GM18520 (cell line): ENCODE data around the gene TMEM30B.

ENCODE experiments used
- ATAC-seq: cut with Tn5 transposase; IDR thresholded peaks from one replicate; pipeline ENCODE4 v1.9.1; 2021; ENCODE audit not compliant: unreplicated experiment

The TMEM30B gene

GRCh38 chr14:61238611-61239245 is 42.4 kb downstream of the TMEM30B start:
- no peak for ATAC-seq

DNA sequence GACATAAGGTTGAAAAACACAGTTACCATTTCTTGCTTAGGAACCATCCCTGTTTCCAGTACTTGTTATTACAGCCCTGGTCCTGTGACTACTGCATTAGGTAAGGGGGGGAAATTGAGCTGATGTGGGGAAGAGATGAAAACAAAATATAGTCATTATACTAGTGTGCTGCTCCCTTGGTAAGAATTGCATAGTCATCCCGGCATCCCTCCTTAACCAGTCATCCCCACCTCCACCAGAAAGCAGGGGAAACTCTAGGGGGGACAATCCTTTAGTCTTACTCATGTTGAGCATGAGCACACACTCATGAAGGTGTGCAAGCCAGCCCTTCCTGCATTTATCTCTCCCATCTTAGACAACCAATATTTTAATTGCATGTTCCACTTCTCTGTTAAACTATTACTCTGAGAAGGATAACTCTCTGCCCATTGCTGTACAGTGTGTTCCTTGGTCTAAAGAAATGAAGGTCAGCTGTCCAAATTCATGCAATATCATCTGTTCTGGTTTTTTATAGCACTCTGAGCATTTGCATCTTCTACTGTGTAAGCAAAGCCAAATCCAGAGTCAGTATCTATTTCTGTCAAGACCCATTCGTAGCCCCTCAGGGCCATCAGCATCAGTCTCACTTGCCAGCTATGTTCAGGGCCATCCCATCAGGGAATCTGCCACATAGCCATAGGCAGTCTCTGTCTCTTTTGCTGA is 46.8 kb downstream of the TMEM30B start:
- ATAC-seq, result no peak

- no peak for ATAC-seq
Measured at GRCh38 chr14:61233436-61233956, 47.6 kb downstream of the TMEM30B start.

GRCh38 chr14:61231810-61232209 is 49.3 kb downstream of the TMEM30B start:
- no peak for ATAC-seq

- ATAC-seq, result no peak
Measured at GRCh38 chr14:61229981-61230380, 51.2 kb downstream of the TMEM30B start.

DNA sequence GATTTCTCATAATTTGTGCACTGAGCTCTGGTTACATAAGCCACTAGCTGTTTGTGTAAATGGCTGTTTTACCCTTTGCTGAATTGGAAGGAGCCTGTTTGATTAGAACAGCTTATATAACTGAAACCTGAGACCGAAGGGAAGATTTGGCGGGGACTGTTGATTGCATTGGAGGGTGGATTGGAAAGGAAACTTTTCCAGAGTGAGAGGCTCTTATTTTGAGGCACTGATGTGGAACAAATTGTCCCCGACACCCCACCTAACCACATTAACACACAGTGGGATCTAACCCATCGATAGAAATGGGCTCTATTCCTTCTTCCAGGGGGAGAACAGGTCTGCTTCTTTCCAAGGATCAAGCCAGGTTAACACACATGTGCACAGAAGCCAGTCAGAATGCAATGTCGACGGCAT is 51.7 kb downstream of the TMEM30B start:
- ATAC-seq, result no peak

GRCh38 chr14:61227884-61228591 is 53.1 kb downstream of the TMEM30B start:
- ATAC-seq, result no peak
